ENCODE data around the gene TBX5.

The TBX5 gene

GRCh38 chr12:114409852-114410600 lies 4.1 kb upstream of the TBX5 start:
- H3K4me3 ChIP-seq (ENCODE audit: control insufficient read depth, low read depth, low read length), result peak overlapping the region; percentile 65
- no peak for TF ChIP-seq CTCF (conservative IDR thresholded peaks at IDR 0.05; ENCODE audit: control insufficient read depth, insufficient read depth, low read depth, low read length)
- peak; percentile 36 for DNase-seq (ENCODE audit: low read depth)

- peak; percentile 75 for DNase-seq (ENCODE audit: low read depth)
- peak overlapping the region; percentile 65 for H3K4me3 ChIP-seq (ENCODE audit: control insufficient read depth, low read depth, low read length)
- no peak for TF ChIP-seq CTCF (conservative IDR thresholded peaks at IDR 0.05; ENCODE audit: control insufficient read depth, insufficient read depth, low read depth, low read length)
Measured at GRCh38 chr12:114408886-114409851, 3.2 kb upstream of the TBX5 start.

- TF ChIP-seq CTCF (conservative IDR thresholded peaks at IDR 0.05; ENCODE audit: control insufficient read depth, insufficient read depth, low read depth, low read length), result no peak
- peak overlapping the region; percentile 65 for H3K4me3 ChIP-seq (ENCODE audit: control insufficient read depth, low read depth, low read length)
- no peak for DNase-seq (ENCODE audit: low read depth)
Measured at GRCh38 chr12:114408471-114408885, 2.5 kb upstream of the TBX5 start.

- H3K4me3 ChIP-seq (ENCODE audit: control insufficient read depth, low read depth, low read length), result peak overlapping the region; percentile 65
- no peak for TF ChIP-seq CTCF (conservative IDR thresholded peaks at IDR 0.05; ENCODE audit: control insufficient read depth, insufficient read depth, low read depth, low read length)
- peak; percentile 64 for DNase-seq (ENCODE audit: low read depth)
Measured at GRCh38 chr12:114407842-114408411, 2.0 kb upstream of the TBX5 start.

GRCh38 chr12:114406984-114407841 lies 1.3 kb upstream of the TBX5 start:
- H3K4me3 ChIP-seq (ENCODE audit: control insufficient read depth, low read depth, low read length), result peak overlapping the region; percentile 65
- no peak for TF ChIP-seq CTCF (conservative IDR thresholded peaks at IDR 0.05; ENCODE audit: control insufficient read depth, insufficient read depth, low read depth, low read length)
- DNase-seq (ENCODE audit: low read depth), result peak; percentile 30
